HTERT RPE-1 (cell line): ENCODE data around the gene SIRT4.
"Not testable (repeated sequence)": the region's sequence is repeated elsewhere in the genome, so short reads cannot be mapped to it uniquely, and the experiment has no call there.

Experiments used
- in situ Hi-C: fragments of 300-500 bp; cut with MboI; formaldehyde crosslinking; loops from 4 replicates; pipeline ENCODE4 v1.14.3; 2020; ENCODE audit warnings: low sequenced_read_pairs

SIRT4 gene

DNA sequence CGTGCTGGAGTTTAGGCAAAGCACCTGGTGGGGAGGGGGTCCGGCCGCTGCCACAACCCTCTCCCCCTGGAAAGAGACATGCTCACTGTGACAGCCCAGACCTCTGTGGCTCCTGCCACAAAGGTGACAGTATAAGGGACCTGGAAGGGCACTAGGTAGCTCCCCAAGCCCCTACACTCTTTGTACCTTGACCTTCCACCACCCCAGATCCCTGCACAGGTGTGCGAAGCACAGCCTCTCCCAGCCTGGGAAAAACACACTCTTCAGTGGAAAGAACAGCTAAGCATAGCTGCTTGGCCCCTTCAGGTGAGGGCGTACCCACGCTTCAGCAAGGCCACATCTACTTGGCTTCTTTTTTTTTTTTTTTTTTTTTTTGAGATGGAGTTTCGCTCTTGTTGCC is 30.4 kb downstream of the SIRT4 start:
- in situ Hi-C loops = no loop called here

DNA sequence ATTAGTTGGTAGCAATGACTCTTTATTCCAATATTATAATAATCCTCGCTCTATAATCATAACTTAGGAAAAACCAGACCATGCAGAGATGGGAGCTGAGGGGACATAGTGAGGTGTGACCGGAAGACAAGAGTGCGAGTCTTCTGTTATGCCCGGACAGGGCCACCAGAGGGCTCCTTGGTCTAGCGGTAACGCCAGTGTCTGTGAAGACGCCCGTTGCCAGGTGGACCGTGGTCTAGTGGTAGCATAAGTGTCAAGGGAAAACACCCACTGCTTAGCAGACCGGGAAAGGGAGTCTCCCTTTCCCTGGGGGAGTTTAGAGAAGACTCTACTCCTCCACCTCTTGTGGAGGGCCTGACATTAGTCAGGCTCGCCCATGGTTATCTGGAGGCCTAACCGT is 33.3 kb downstream of the SIRT4 start:
- in situ Hi-C loops = not testable (repeated sequence)

DNA sequence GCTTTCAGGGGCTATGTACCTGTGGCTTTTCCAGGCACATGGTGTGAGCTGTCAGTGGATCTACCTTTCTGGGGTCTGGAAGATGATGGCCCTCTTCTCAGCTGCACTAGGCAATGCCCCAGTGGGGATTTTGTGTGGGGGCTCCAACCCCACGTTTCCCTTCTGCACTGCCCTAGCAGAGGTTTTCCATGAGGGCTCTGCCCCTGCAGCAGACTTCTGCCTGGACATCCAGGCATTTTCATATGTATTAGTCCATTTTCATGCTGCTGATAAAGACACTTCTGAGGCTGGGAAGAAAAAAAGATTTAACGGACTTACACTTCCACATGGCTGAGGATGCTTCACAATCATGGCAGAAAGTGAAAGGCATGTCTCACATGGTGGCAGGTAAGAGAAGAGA is 34.3 kb downstream of the SIRT4 start:
- in situ Hi-C loops = not testable (repeated sequence)

DNA sequence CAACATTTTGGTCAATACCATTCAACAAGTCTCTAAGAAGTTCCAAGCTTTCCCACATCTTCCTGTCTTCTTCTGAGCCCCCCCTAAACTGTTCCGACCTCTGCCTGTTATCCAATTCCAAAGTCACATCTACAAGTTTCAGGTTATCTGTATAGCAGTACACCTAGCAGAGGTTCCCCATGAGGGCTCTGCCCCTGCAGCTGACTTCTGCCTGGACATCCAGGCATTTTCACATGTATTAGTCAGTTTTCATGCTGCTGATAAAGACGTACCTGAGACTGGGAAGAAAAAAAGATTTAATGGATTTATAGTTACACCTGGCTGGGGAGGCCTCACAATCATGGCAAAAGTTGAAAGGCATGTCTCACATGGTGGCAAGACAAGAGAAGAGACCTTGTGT is 35.6 kb downstream of the SIRT4 start:
- in situ Hi-C loops = no loop called here

DNA sequence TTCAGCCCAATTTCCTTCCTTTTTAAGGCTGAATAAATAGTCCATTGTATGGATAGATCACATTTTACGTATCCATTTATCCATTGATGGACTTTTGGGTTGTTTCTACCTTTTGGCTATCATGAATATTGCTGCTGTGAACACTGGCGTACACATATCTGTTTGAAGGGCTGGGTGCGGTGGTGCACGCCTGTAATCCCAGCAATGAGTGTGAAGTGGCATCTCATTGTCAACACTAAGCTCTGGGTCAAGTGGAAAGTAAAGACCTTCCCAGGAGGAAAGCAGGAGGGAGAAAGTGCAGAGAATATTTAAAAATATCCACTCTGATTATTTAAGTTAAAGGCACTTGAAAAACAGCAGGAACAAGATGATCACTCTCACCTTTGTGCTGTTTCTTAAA is 37.1 kb downstream of the SIRT4 start:
- in situ Hi-C loops = no loop called here

DNA sequence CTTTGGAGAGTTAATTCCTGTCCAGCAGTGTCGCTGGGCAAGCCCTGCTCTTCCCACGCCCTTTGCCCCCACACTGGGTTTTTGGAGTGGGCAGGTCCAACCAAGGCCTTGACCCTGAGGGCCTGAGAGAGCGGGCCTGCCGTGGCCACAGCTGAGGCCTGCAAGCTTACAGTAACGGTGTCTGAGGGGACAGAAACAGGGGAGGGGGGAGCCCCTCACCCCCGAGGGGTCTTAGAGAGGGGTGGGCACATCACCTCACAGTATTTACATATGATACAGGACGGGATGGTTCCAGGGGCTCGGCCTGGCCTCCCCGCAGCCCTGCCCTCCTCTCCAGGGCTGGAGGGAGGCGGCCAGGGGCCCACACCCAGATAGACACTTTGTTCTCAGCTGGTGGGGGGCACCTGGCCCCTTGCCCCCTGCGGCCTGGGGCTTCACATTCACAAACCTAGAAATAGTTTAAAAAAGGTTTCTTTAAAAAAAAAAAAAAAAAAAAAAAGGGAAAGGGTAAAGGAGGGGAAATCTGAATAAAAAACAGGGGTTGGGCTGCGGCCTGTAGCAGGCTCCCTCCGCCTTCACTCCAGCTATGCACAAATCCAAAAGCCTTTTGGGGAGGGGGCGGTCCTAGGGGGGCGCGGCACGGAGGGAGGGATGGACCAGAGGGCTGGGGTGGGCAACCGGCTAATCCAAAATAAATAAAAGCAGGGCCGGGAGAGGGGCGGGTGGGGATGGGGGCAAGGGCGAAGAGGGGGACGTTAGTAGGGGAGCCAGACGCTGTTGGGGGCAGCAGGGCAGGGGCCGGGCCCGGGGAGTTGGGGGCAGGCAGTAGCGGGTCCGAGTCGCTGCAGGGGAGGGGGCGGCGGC is 40.3 kb downstream of the SIRT4 start:
- in situ Hi-C loops = no loop called here

DNA sequence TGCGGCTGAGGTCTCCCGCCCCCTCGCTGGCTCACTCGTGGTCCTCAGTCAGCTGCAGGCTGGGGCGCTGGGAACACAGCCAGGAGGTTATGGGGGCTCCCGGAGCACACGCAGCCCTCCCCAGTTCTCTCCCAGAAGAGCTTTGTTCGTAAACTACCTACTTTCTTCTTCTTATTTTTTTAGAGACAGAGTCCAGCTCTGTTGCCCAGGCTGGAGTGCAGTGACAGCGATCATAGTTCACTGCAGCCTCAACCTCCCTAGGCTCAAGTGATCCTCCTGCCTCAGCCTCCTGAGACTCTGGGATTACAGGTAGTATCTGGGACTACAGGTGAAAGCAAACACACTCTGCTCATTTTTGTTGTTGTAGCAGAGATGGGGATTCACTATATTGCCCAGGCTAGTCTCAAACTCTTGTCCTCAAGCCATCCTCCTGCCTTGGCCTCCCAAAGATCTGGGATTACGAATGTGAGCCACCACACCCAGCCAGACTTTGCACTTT is 41.0 kb downstream of the SIRT4 start:
- in situ Hi-C loops = no loop called here

DNA sequence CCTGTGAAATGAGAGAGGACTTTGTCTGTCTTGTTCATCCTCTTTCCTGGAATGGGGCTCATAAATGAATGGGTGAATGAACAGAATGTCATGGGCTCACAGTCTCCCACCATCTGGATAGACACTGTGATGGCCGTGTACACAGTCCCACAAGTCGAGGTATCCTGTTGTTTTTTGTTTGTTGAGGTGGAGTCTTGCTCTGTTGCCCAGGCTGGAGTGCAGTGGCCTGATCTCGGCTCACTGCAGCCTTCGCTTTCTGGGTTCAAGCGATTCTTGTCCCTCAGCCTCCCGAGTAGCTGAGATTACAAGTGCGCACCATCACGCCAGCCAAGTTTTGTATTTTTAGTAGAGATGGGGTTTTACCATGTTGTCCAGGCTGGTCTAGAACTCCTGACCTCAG is 41.6 kb downstream of the SIRT4 start:
- in situ Hi-C loops = no loop called here

DNA sequence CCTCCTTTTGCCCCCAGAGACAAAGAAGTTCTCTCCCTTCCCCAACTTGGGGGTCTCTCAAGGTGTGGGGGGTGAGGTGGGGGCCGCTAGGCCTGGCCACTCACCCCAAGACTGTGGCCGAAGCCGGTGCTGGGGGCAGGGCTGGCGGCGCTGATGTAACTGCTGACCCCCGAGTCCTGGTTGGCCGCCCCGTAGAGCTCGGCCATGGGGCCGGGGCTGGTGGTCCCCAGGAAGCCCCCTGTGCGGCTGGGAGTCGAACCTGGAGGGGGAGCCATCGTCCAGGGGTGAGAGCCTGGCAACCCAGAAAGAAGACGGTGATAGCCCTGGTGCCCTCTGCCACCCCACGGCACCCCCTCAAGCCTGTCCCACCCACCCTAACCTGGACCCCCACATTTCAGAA is 43.9 kb downstream of the SIRT4 start:
- in situ Hi-C loops = no loop called here

DNA sequence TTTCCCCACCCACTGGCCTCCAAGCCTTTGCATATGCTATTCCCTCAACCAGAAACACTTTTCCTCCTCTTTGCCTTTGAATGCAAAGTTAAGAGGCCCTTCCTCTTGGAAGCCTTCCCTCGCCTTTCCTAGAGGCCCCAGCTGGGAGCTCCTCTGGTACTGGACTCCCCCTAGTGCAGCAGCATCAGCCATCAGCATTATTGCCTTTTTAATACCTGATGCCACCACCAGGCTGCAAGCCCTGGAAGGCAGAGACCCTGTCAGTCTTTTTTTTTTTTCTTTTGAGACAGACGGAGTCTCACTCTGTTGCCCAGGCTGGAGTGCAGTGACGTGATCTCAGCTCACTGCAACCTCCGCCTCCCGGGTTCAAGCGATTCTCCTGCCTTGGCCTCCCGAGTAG is 44.6 kb downstream of the SIRT4 start:
- in situ Hi-C loops = no loop called here

DNA sequence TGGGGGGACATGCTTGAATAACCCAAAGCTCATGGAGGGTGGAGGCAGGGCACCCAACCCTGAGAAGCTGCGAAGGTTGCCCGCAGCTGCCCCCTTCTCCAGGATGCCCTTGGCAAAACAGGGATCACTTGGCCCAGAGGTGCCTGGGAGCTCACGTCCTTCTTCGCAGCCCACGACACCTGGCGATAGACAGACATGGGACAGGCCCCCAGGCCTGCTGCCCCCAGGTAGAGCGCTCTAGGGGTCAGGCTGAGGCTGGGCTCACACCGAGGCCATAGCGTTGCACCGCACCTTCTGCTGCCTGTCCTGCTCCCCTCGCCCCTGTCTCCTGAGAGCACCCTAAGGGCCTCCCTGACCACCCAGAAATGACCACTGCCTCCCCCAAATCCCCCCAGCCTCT is 45.6 kb downstream of the SIRT4 start:
- in situ Hi-C loops = no loop called here

DNA sequence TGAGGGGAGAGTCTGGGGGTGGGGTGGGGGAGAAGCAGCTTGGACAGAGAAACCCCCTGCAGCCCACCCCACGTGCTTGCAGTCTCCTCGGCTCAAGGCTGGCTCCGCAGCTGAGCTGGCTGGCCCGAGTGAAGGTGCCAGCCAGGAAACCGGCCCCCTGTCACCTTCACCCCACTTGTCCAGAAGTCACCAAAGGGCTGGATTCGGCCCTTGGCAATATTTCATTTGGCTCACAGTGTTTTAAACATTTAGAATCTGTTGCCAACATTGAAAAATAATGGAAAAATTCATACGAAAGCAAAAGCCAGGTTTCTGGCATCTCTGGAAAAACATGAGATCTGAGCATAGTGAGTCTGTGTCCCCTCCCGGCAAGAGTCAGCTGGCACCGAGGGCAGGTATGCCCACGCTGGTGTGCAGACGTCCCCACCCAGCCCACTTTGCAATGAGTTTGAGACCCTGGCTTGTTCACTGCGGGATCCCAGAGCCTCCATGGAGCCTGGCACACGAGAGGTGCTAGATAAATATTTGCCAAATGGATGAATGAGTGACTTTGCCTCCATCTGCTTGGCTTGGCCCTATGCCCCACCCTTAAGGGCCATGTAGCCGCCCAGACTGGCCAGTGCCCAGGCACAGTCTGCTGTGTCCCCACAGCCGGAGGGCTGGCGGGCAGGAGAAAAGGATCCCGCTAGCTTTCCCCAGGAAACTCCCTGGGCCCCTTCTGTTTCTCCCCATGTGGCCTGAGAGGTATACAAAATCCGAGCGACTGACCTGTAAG is 48.6 kb downstream of the SIRT4 start:
- in situ Hi-C loops = no loop called here

DNA sequence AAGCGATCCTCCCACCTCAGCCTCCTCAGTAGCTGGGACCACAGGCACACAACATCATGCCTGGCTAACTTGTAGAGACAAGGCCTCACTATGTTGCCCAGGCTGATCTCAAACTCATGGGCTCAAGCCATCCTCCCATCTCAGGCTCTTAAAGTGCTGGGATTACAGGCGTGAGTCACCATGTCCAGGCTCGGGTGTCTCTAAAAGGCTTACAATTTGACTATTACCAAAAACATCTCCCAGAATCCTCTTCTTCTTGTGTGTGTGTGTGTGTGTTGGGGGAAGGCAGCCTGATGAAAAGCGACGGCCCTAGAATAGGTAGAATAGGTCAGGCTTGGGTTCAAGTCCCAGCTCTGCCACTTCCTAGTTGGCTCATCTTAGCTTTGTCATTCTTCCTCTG is 50.0 kb downstream of the SIRT4 start:
- in situ Hi-C loops = no loop called here

DNA sequence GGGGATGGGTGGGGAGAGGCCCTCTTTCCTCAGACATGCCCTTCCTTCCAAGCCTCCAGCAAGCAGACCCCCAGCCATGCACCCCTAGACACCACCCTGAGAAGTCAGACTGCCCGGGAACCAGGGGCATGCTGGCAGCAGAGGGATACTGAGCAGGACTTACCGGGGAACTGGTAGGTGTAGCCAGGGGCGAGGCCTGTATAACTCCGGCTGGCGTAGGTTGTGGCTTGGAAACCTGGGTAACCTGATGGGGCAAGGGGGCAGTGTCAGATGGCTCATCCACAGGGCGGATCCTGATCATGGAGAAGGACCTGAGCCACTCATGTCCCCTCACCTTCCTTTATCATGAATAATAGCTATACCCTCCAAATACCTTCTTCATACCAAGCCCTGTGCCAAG is 51.0 kb downstream of the SIRT4 start:
- in situ Hi-C loops = no loop called here

DNA sequence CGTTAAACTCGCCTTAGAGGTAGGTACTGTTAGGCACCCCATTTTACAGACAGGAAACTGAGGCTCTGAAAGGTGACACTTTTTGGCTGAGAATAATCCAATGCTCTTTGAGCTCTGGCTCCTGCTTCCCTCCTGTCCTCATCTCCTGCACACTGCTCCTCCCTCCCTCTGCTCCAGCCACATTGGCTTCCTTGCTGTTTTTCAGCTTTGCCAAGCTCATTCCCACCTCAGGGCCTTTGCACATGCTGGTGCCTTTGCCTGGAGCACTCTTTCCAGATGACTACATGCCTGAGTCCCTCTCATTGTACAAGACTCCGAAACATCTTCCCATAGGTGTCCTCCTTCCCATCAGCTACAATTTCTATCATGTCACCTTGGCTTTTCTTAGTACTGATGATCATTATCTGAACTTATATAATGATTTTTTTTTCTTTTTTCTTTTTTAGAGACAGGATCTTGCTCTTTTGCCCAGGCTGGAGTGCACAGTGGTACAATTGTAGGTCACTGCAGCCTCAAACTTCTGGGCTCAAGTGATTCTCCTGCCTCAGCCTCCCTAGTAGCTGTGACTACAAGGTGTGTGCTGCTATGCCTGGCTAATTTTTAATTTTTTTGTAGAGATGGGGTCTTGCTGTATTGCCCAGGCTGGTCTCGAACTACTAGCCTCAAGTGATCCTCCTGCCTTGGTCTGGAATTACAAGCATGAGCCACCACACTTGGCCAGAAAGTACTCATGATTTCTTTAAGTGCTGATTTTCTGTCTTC is 51.6 kb downstream of the SIRT4 start:
- in situ Hi-C loops = no loop called here

DNA sequence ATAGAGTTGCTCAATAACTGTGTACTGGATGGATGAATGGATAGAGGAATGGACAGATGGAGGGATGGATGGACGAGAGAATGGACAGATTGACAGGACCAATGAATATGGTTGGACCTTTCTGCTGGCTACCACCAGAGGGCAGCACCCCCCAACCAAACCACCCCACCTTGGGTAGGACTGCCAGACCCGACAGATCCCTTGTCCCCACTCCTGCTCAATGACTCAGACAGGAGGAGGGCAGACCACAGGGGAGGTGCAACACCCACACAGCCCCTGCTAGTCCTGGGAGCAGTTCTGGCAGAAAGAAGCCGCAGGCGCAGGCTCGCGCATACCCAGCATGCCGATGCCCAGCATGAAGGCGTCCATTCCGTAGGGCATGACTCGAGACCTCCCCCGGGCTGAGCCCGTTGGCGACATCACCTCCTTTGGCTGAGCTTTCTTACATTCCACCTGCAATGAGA is 54.5 kb downstream of the SIRT4 start:
- in situ Hi-C loops = no loop called here

DNA sequence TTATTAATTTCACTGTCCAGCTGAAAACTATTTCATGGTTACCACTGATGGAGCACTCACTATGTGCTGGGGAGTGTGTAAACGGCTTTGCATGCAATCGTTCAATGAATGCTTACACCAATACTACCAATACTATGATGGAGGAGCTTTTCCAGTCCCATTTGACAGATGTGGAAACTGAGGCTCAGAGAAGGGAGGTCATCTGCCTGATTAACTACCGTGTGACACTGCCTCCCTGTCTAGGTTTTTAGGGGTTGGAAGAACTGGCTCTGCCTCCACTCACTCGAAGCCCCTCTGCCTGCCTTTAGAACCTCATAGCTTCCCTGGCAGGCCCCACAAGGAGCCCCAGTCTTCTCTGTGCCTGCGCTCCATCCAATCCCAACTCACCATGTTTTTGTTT is 55.0 kb downstream of the SIRT4 start:
- in situ Hi-C loops = no loop called here

DNA sequence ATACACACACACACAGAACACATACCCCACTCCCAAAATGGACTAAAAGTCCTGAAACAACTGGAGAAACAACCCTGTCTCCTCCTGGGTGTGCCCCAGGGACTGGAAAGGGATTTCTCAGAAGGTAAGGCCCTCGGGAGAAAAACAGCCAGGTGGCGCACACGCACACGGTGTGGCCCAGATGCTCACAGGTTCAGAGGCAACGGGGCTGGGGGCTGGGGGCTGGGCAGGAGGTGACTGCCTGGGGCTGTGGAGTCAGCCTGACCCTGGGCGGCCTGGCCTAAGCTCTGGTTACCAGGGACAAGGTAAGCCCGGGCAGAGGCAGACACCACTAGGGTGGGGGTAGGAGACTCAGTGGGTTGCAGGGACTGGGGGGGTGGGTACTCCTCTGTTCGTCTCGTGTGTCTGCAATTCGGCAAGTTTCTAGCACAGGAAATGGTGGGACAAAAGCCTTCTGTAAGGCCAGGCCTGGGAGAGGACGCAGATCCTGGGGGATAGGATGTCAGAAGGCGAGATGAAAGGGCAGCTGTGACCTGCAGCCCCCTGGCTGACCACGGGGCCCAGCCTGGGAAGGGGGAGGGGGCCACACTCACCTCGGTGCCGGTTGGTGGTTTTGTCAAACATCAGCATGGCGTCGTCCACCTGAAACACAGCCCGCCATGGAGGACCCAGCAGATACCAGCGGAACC is 56.4 kb downstream of the SIRT4 start:
- in situ Hi-C loops = no loop called here

DNA sequence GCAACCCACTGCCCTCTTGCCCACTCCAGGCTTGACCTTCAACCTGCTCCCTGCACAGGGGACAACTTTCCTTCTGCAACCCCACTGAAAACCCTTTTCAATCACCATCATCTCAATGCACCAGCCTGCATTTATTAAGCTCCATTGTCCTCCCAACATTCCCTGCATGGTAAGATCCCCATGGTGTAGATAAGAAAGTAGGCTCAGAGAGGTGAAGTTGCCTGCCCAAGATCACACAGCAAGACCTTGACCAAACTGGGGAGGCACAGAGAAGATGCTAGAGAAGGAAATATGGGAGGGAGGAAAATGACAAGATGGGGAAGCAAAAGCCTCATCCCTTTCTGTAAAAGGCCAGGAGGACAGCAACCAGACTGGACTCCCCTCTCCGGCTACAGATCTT is 57.0 kb downstream of the SIRT4 start:
- in situ Hi-C loops = no loop called here

DNA sequence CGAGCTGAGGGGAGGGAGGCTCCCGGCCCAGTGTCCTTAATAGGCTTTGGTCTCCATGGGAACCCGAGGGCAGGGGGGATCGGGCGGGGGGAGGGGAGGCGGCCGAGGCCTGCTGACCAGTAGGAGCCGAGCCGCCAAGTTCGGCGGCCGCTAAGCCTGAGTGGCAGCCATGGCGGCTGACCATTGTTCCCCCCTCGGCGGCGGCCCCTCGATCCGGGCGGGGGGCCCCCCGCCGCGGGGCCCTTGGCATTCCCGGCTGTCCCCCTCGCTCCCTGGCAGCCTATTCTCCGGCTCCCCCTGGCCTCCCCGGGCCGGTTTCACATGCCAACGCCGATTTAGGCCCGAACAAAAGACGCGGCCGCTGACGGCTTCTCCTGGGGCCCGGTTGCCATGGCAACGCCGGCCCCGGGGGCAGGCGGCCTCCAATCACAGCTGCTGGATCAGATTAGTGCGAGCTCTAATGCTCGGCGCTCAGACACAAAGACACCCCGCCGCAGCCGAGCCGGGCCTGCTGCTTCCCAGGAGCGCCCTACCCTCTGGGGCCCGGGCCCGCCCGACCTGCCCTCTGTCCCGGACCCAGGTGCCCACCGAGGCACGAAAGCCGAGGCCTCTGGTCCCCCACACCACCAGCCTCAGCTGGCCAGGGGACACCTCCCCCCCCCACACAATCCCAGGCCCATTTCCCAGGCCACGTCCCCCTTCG is 59.5 kb downstream of the SIRT4 start:
- in situ Hi-C loops = no loop called here
